Neural cell (in vitro differentiated cells): Measurements from ENCODE around the gene PCDHGA8. TPM values are rescaled to one million over a fixed set of nuclear protein-coding genes. Genes with fewer than 3 reads are reported as not detected.

Experiments
- H2AFZ ChIP-seq: fragments of 200-600, 300-800 bp; sonication (generic), shearing (Covaris generic); 2 replicates; pipeline ENCODE4 v1.6.0; 2014; ENCODE audit warnings: low read depth, mild to moderate bottlenecking, antibody characterized with exemption, low read length, moderate library complexity
- H3F3A ChIP-seq: fragments of 200-600 bp; shearing (Covaris generic); 2 replicates; pipeline ENCODE4 v1.6.1; 2016; ENCODE audit warnings: mild to moderate bottlenecking, moderate library complexity, mixed read lengths, antibody characterized with exemption, low read length; ENCODE audit not compliant: insufficient read depth, poor library complexity, severe bottlenecking
- H3K27ac ChIP-seq: fragments of 200-600, 300-800 bp; sonication (generic), shearing (Covaris generic); 2 replicates; pipeline ENCODE4 v1.5.1; 2014; ENCODE audit warnings: mild to moderate bottlenecking, low read length, moderate library complexity
- H3K27me3 ChIP-seq: fragments of 300-800, 200-600 bp; sonication (generic), shearing (Covaris generic); 2 replicates; pipeline ENCODE4 v1.6.0; 2014; ENCODE audit warnings: mild to moderate bottlenecking, low read depth, low read length, moderate library complexity; ENCODE audit not compliant: insufficient read depth
- H3K36me3 ChIP-seq: fragments of 300-800, 200-600 bp; sonication (generic), shearing (Covaris generic); 2 replicates; pipeline ENCODE4 v1.5.1; 2014; ENCODE audit warnings: mild to moderate bottlenecking, antibody characterized with exemption, low read length, moderate library complexity; ENCODE audit not compliant: insufficient read depth
- H3K4me2 ChIP-seq: fragments of 300-800, 200-600 bp; sonication (generic), shearing (Covaris generic); 2 replicates; pipeline ENCODE4 v1.6.0; 2014; ENCODE audit warnings: mild to moderate bottlenecking, low read length
- H3K4me3 ChIP-seq: fragments of 300-800, 200-600 bp; sonication (generic), shearing (Covaris generic); 2 replicates; pipeline ENCODE4 v1.5.1; 2014; ENCODE audit warnings: mild to moderate bottlenecking, low read length, moderate library complexity
- H3K79me2 ChIP-seq: fragments of 200-600 bp; shearing (Covaris generic); replicated peaks from 2 replicates; pipeline ENCODE4 v1.6.0; 2014; ENCODE audit warnings: mild to moderate bottlenecking, low read length, moderate library complexity; ENCODE audit not compliant: insufficient read depth
- H3K9ac ChIP-seq: fragments of 300-800, 200-600 bp; sonication (generic), shearing (Covaris generic); 2 replicates; pipeline ENCODE4 v1.6.1; 2016; ENCODE audit warnings: mild to moderate bottlenecking, low read length, mixed read lengths
- H3K9me2 ChIP-seq: fragments of 200-600 bp; shearing (Covaris generic); 2 replicates; pipeline ENCODE4 v1.6.1; 2016; ENCODE audit warnings: mild to moderate bottlenecking, low read length, mixed read lengths; ENCODE audit not compliant: insufficient read depth
- H3K9me3 ChIP-seq: fragments of 200-600, 300-800 bp; sonication (generic), shearing (Covaris generic); 2 replicates; pipeline ENCODE4 v1.6.1; 2016; ENCODE audit warnings: mild to moderate bottlenecking, mixed run types, low read length, moderate library complexity, mixed read lengths
- H4K20me1 ChIP-seq: fragments of 200-600 bp; shearing (Covaris generic); 2 replicates; pipeline ENCODE4 v1.6.1; 2016; ENCODE audit warnings: mild to moderate bottlenecking, mixed run types; ENCODE audit not compliant: insufficient read depth
- CTCF ChIP-seq: fragments of 450-650 bp; IDR thresholded peaks from 2 replicates; pipeline ENCODE4 v1.5.1; 2014; ENCODE audit warnings: antibody characterized with exemption, mild to moderate bottlenecking, moderate library complexity; ENCODE audit not compliant: poor library complexity, severe bottlenecking
- EP300 ChIP-seq: fragments of 450-650 bp; conservative IDR thresholded peaks from 2 replicates; pipeline ENCODE4 v1.6.1; 2014; ENCODE audit warnings: antibody characterized with exemption, mild to moderate bottlenecking, moderate library complexity; ENCODE audit not compliant: poor library complexity, severe bottlenecking
- EZH2 ChIP-seq: fragments of 200-600, 300-800 bp; shearing (Covaris generic), sonication (generic); IDR thresholded peaks from 2 replicates; pipeline ENCODE4 v1.6.1; 2014; ENCODE audit warnings: antibody characterized with exemption, low read length, borderline replicate concordance, mild to moderate bottlenecking; ENCODE audit not compliant: insufficient read depth, poor library complexity, severe bottlenecking
- MXI1 ChIP-seq: fragments of 450-650 bp; conservative IDR thresholded peaks from 2 replicates; pipeline ENCODE4 v1.6.1; 2014; ENCODE audit warnings: antibody characterized with exemption, mild to moderate bottlenecking; ENCODE audit not compliant: poor library complexity, severe bottlenecking
- POLR2AphosphoS5 ChIP-seq: IDR thresholded peaks from 2 replicates; pipeline ENCODE4 v1.6.1; 2012
- RAD21 ChIP-seq: fragments of 450-650 bp; conservative IDR thresholded peaks from 2 replicates; pipeline ENCODE4 v1.6.1; 2014; ENCODE audit warnings: antibody characterized with exemption, mild to moderate bottlenecking, moderate library complexity
- REST ChIP-seq: IDR thresholded peaks from 2 replicates; pipeline ENCODE4 v1.6.1; 2012; ENCODE audit warnings: borderline replicate concordance
- SMC3 ChIP-seq: fragments of 450-650 bp; conservative IDR thresholded peaks from 2 replicates; pipeline ENCODE4 v1.6.1; 2014; ENCODE audit warnings: antibody characterized with exemption, mild to moderate bottlenecking, moderate library complexity; ENCODE audit not compliant: poor library complexity
- TAF1 ChIP-seq: IDR thresholded peaks from 2 replicates; pipeline ENCODE4 v1.6.1; 2012; ENCODE audit warnings: low read depth
- polyA plus RNA-seq: library from polyadenylated mRNA; depleted of rRNA; stranded (reverse); fragments of >200 nt; gene quantifications from 2 replicates; pipeline ENCODE4 v1.2.3, GENCODE V29; 2014

PCDHGA8 gene
- polyA plus RNA-seq, 1 donor from 2014 or later = 0.19 TPM

- no peaks in the 10 kb centered on the region for H3K27me3 ChIP-seq
- peak overlapping the region; percentile 53 for H3K4me3 ChIP-seq
- no peaks in the 10 kb centered on the region for H3K9me2 ChIP-seq
- H4K20me1 ChIP-seq = no peaks in the 10 kb centered on the region
- no peak overlapping the region for H3K4me2 ChIP-seq
- TF ChIP-seq POLR2AphosphoS5 = no peak
- no peak for TF ChIP-seq RAD21
- TF ChIP-seq REST = no peak
- no peak for TF ChIP-seq MXI1
- TF ChIP-seq CTCF = no peak
- TF ChIP-seq EZH2 = no peak
- TF ChIP-seq TAF1 = no peak
- TF ChIP-seq EP300 = no peak
- no peak for TF ChIP-seq SMC3
- no peaks in the 10 kb centered on the region for H3F3A ChIP-seq
- H3K36me3 ChIP-seq = no peaks in the 10 kb centered on the region
- no peak overlapping the region for H3K27ac ChIP-seq
- H3K9ac ChIP-seq = no peak overlapping the region
- no peaks in the 10 kb centered on the region for H3K79me2 ChIP-seq
- no peak overlapping the region for H2AFZ ChIP-seq
- peaks cover 43% of the 10 kb centered on the region for H3K9me3 ChIP-seq
Observed at GRCh38 chr5:141389153-141390042, 3.0 kb upstream of the PCDHGA8 start.

GRCh38 chr5:141393267-141393666 lies 834 bp downstream of the PCDHGA8 start:
- TF ChIP-seq REST (no peak), POLR2AphosphoS5 (no peak), MXI1 (no peak), SMC3 (no peak), TAF1 (no peak), CTCF (no peak), EP300 (no peak), RAD21 (no peak), EZH2 (no peak)
- H2AFZ ChIP-seq = no peak overlapping the region
- peaks cover 49% of the 10 kb centered on the region for H3K9me3 ChIP-seq

More at GRCh38 chr5:141393267-141393666, 834 bp downstream of the PCDHGA8 start:
- no peak overlapping the region for H3K27ac ChIP-seq
- no peaks in the 10 kb centered on the region for H3K79me2 ChIP-seq
- H3K27me3 ChIP-seq = no peaks in the 10 kb centered on the region
- H3K4me3 ChIP-seq = peak overlapping the region; percentile 10
- H3K9me2 ChIP-seq = no peaks in the 10 kb centered on the region
- H3K36me3 ChIP-seq = no peaks in the 10 kb centered on the region
- no peaks in the 10 kb centered on the region for H4K20me1 ChIP-seq
- H3K4me2 ChIP-seq = no peak overlapping the region
- H3F3A ChIP-seq = no peaks in the 10 kb centered on the region
- no peak overlapping the region for H3K9ac ChIP-seq
